GM20000 (cell line): ENCODE measurements around the gene SLC6A3.

Experiments
- DNase-seq: peaks from one replicate; pipeline ENCODE4 v3.0.0; 2012; ENCODE audit warnings: low spot score
- CTCF ChIP-seq: IDR thresholded peaks from 2 replicates; pipeline ENCODE4 v1.5.1; 2012; ENCODE audit warnings: mild to moderate bottlenecking, control low read depth; ENCODE audit errors: extremely low read depth, missing control alignments

SLC6A3 gene

GRCh38 chr5:1359031-1359645 lies 86.1 kb downstream of the SLC6A3 start:
- TF ChIP-seq CTCF = no peak
- DNase-seq = no peak

GRCh38 chr5:1358726-1359025 lies 86.6 kb downstream of the SLC6A3 start:
- DNase-seq = no peak
- TF ChIP-seq CTCF = no peak

GRCh38 chr5:1357946-1358725 lies 87.1 kb downstream of the SLC6A3 start:
- DNase-seq = no peak

GRCh38 chr5:1356873-1357787 lies 88.1 kb downstream of the SLC6A3 start:
- no peak for DNase-seq
- no peak for TF ChIP-seq CTCF

More at GRCh38 chr5:1357946-1358725, 87.1 kb downstream of the SLC6A3 start:
- no peak for TF ChIP-seq CTCF

- no peak for DNase-seq
- TF ChIP-seq CTCF = no peak
Measured at GRCh38 chr5:1354576-1354975, 90.7 kb downstream of the SLC6A3 start.

- DNase-seq = no peak
- no peak for TF ChIP-seq CTCF
Measured at GRCh38 chr5:1352231-1353219, 92.7 kb downstream of the SLC6A3 start.
